ENCODE results near the gene FYB1.

GRCh38 chr5:39130716-39131115 is 88.6 kb downstream of the FYB1 start:
- no peak for TF ChIP-seq CTCF (IDR thresholded peaks at IDR 0.05)
- TF ChIP-seq POLR2AphosphoS5 (IDR thresholded peaks at IDR 0.05): no peak
- no peak for TF ChIP-seq POLR2A (IDR thresholded peaks at IDR 0.05)
- TF ChIP-seq EP300 (IDR thresholded peaks at IDR 0.05): no peak

All from suprapubic skin (tissue), 4 donors.